Measurements from ENCODE around the gene NEUROD2. TPM values are rescaled to one million over a fixed set of nuclear protein-coding genes. Genes with fewer than 3 reads are reported as not detected.
A peak's percentile ranks its signal among the peaks of the same experiment; 100 is the strongest.

NEUROD2 gene
- total RNA-seq, 1 experiment from 2014 or later = not detected

DNA sequence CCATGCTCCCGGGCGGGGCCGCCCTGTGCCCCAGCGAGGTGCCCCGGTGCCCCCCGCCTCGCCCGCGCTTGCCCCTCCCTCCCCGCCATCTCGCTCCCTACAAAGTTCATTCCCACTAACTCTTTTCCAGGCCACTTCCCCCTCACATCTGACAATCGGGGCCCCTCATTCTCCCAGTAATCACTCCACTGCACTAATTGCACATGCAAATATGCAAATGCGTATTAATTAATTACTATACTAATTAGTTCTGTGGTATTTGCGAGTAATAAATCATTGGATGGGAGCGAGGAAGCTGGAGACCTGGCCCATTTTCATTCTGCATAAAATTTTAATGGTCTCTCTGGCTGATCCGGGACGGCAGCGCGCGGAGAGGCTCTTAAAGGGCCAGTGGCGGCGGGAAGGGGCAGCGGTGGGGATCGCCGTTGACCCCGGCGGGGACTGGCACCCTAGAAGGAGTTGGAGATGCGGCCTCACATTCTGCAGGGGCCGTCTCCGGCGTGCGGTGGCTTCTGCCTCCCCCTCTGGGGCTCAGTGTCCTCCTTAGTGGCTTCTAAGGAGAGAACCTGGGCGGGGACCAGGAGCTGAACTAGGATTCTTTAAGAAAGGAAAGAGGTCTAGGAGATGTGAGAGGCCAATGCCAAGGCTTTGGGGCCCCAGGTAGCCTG lies 10.7 kb upstream of the NEUROD2 start:
- Histone ChIP-seq H3K9me3 (no peaks in the 10 kb centered on the region), H3K4me3 (ENCODE audit: low read depth, low read length) (peak overlapping the region; percentile 37), H3K4me1 (peaks cover 9% of the 10 kb centered on the region; the same call in 1 of the 2 replicates), H3K36me3 (ENCODE audit: control insufficient read depth, insufficient read depth, low read length) (no peaks in the 10 kb centered on the region), H3K27me3 (replicated peaks; ENCODE audit: control insufficient read depth, insufficient read depth, low read length) (peaks cover 4% of the 10 kb centered on the region; the same call in 1 of the 2 replicates)
- no peak for DNase-seq
- no peak overlapping the region for H3K27ac Mint-ChIP-seq (ENCODE audit: unreplicated experiment)
- H3K9me3 Mint-ChIP-seq (ENCODE audit: unreplicated experiment) = no peaks in the 10 kb centered on the region
- peaks cover 22% of the 10 kb centered on the region for H3K27me3 Mint-ChIP-seq (ENCODE audit: insufficient read depth, unreplicated experiment)
- POLR2A ChIA-PET = no interaction called here
- TF ChIP-seq CTCF (IDR thresholded peaks at IDR 0.05; ENCODE audit: insufficient read depth in 1 of 2, low read depth in 1 of 2, low read length in 1 of 2, severe bottlenecking in 1 of 2, unreplicated experiment in 1 of 2) = no peak
- no peaks in the 10 kb centered on the region for H3K4me1 Mint-ChIP-seq (ENCODE audit: low read depth, unreplicated experiment)
- no TSS peak for BruUV-seq (replicated peaks)
- no peaks in the 10 kb centered on the region for H3K36me3 Mint-ChIP-seq (ENCODE audit: insufficient read depth, unreplicated experiment)
- CTCF ChIA-PET = interaction anchor here (0.6 to 1.6 kb wide), 5 partner anchors 10 to 362 kb away, joined by 3 to 4 read pairs (median 4); partner anchors contain the start of genes PGAP3 and PSMD3
- H3K4me3 Mint-ChIP-seq (ENCODE audit: unreplicated experiment) = peak overlapping the region; percentile 74
- intact Hi-C loops (cut with micrococcal nuclease; ENCODE audit: unreplicated experiment) = no loop called here

- no peaks in the 10 kb centered on the region for H3K36me3 Mint-ChIP-seq (ENCODE audit: insufficient read depth, unreplicated experiment)
- peak overlapping the region; percentile 74 for H3K4me3 Mint-ChIP-seq (ENCODE audit: unreplicated experiment)
- BruUV-seq (replicated peaks) = no TSS peak
- no peaks in the 10 kb centered on the region for H3K9me3 ChIP-seq
- no peaks in the 10 kb centered on the region for H3K9me3 Mint-ChIP-seq (ENCODE audit: unreplicated experiment)
- ChIA-PET CTCF (interaction anchor here (1.0 to 1.6 kb wide), 3 partner anchors 70 to 363 kb away, joined by 3 to 4 read pairs (median 4); partner anchors contain the start of genes PGAP3 and PSMD3), POLR2A (no interaction called here)
- 0 out of 2 replicates have a peak, but pooled peaks cover 8% of the 10 kb centered on the region for H3K4me1 ChIP-seq
- peak overlapping the region; percentile 37 for H3K4me3 ChIP-seq (ENCODE audit: low read depth, low read length)
- H3K27me3 ChIP-seq (replicated peaks; ENCODE audit: control insufficient read depth, insufficient read depth, low read length) = peaks cover 4% of the 10 kb centered on the region; the same call in 1 of the 2 replicates
- no peaks in the 10 kb centered on the region for H3K36me3 ChIP-seq (ENCODE audit: control insufficient read depth, insufficient read depth, low read length)
- peaks cover 22% of the 10 kb centered on the region for H3K27me3 Mint-ChIP-seq (ENCODE audit: insufficient read depth, unreplicated experiment)
- intact Hi-C loops (cut with micrococcal nuclease; ENCODE audit: unreplicated experiment) = no loop called here
- no peak for TF ChIP-seq CTCF (IDR thresholded peaks at IDR 0.05; ENCODE audit: insufficient read depth in 1 of 2, low read depth in 1 of 2, low read length in 1 of 2, severe bottlenecking in 1 of 2, unreplicated experiment in 1 of 2)
- no peaks in the 10 kb centered on the region for H3K4me1 Mint-ChIP-seq (ENCODE audit: low read depth, unreplicated experiment)
- no peak overlapping the region for H3K27ac Mint-ChIP-seq (ENCODE audit: unreplicated experiment)
- DNase-seq = peak in 1 of 2 experiments; percentile 46
These were observed 9.9 kb upstream of the NEUROD2 start for GRCh38 chr17:39617446-39618245.

GRCh38 chr17:39617100-39617445 lies 9.4 kb upstream of the NEUROD2 start:
- Histone ChIP-seq H3K27me3 (replicated peaks; ENCODE audit: control insufficient read depth, insufficient read depth, low read length) (peaks cover 4% of the 10 kb centered on the region; the same call in 1 of the 2 replicates), H3K4me1 (0 out of 2 replicates have a peak, but pooled peaks cover 4% of the 10 kb centered on the region), H3K36me3 (ENCODE audit: control insufficient read depth, insufficient read depth, low read length) (no peaks in the 10 kb centered on the region), H3K4me3 (ENCODE audit: low read depth, low read length) (no peak overlapping the region), H3K9me3 (no peaks in the 10 kb centered on the region)
- Mint-ChIP-seq H3K27ac (ENCODE audit: unreplicated experiment) (no peak overlapping the region), H3K27me3 (ENCODE audit: insufficient read depth, unreplicated experiment) (peaks cover 22% of the 10 kb centered on the region), H3K4me1 (ENCODE audit: low read depth, unreplicated experiment) (no peaks in the 10 kb centered on the region), H3K9me3 (ENCODE audit: unreplicated experiment) (no peaks in the 10 kb centered on the region), H3K36me3 (ENCODE audit: insufficient read depth, unreplicated experiment) (no peaks in the 10 kb centered on the region), H3K4me3 (ENCODE audit: unreplicated experiment) (peak overlapping the region; percentile 74)
- ChIA-PET POLR2A (no interaction called here), CTCF (no interaction called here)
- intact Hi-C loops (cut with micrococcal nuclease; ENCODE audit: unreplicated experiment) = no loop called here
- no peak for TF ChIP-seq CTCF (IDR thresholded peaks at IDR 0.05; ENCODE audit: insufficient read depth in 1 of 2, low read depth in 1 of 2, low read length in 1 of 2, severe bottlenecking in 1 of 2, unreplicated experiment in 1 of 2)
- no peak for DNase-seq
- BruUV-seq (replicated peaks) = no TSS peak
